ENCODE data around the gene UNC119B.

DNA sequence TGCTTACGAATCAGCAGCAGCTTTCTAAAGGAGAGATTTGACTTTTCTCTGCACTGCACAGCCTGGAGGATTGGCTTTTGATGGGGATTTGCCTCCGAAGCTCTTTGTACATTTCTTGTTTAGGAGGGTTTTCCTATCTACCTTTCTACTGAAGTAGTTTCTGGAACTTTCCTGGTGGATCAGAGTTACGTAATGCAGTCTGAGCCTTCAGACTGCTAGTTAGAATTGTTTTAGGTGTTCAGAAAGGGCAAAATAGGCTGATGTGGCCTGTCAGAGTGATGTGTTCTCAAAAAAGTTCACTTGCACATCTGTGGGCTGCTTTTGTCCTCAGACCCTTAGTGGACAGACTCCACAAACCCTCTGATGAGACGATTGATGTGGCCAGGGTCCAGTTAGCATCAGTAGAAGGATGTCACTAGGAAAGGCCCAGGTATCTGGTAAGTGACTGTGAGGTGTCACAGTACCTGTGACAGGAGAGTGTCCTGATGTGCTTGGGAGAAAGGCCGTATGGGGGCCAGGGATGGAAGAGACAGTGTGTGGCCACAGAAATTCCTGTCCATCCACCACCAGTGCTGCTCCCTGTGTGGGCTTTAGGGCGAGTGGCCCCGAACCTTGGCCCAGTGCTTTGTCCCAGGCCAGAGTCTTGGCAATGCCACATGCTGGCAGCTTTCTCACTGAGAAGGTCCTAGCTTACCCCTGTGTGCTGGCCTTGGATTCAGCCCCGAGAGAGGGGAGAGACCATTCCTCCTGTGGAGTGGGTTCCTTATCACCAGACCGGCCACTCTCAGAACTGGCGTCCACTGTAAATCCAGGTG, 10.9 kb downstream of the UNC119B start:
- TF ChIP-seq, protein P1, sequence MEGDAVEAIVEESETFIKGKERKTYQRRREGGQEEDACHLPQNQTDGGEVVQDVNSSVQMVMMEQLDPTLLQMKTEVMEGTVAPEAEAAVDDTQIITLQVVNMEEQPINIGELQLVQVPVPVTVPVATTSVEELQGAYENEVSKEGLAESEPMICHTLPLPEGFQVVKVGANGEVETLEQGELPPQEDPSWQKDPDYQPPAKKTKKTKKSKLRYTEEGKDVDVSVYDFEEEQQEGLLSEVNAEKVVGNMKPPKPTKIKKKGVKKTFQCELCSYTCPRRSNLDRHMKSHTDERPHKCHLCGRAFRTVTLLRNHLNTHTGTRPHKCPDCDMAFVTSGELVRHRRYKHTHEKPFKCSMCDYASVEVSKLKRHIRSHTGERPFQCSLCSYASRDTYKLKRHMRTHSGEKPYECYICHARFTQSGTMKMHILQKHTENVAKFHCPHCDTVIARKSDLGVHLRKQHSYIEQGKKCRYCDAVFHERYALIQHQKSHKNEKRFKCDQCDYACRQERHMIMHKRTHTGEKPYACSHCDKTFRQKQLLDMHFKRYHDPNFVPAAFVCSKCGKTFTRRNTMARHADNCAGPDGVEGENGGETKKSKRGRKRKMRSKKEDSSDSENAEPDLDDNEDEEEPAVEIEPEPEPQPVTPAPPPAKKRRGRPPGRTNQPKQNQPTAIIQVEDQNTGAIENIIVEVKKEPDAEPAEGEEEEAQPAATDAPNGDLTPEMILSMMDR (IDR thresholded peaks at IDR 0.05): no peak
- no peak for TF ChIP-seq POLR2A (IDR thresholded peaks at IDR 0.05)
- TF ChIP-seq EP300 (IDR thresholded peaks at IDR 0.05): no peak

Data from tibial nerve (tissue), 4 donors.